Erythroblast (primary cell): ENCODE results near the gene FBXW12.

ENCODE experiments used
- GATA1 ChIP-seq: IDR thresholded peaks from 2 replicates; pipeline ENCODE4 v1.6.1; 2011; ENCODE audit warnings: low read depth, mild to moderate bottlenecking, control low read depth, low read length, moderate library complexity
- POLR2A ChIP-seq: IDR thresholded peaks from 2 replicates; pipeline ENCODE4 v1.6.1; 2011; ENCODE audit warnings: mild to moderate bottlenecking, low read length

DNA sequence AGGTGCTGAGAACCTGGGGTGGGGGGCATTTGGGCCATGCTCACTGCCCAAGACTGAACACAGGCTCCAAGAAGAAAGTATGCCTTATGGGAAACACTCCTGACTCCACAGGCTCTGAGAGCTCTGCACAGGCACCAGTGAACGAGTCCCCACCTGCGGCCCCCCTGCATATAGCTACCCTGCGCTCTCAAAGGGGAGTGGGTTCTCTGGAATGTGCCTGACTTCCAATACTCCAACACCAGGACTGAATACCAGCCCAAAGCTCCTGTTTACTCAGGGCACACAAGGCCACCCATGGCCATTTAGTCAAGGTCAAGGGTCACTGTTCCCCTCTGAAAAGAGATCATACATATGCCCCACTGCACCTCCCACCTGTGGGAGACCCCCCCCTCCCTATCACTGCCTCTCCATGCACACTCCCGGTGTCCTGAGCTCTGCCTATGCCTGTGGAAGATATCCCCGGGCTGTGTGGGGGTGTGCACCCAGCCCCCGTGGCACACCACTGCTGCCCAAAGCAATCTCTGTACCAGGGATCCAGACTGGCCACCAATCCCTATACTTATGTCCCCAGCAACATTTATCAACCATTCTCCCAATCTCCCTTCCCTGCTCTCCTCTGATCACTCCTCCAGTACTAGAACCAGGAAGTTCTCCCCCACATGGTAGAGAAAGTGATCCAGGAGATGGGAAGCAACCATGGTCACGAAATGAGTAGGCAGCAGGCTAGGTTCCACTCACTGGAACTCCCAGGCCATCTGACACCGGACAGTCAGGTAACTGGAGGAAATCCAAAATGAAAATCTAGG is 59.4 kb downstream of the FBXW12 start:
- no peak for TF ChIP-seq POLR2A
- TF ChIP-seq GATA1 = no peak
